Glutamatergic neuron (in vitro differentiated cells): ENCODE results near the gene AIF1. TPM values are rescaled to one million over a fixed set of nuclear protein-coding genes. Genes with fewer than 3 reads are reported as not detected.
A peak's percentile ranks its signal among the peaks of the same experiment; 100 is the strongest.

Source experiments
- DNase-seq: peaks from one replicate; pipeline ENCODE4 v3.0.0; 2022
- H3K27ac Mint-ChIP-seq: one replicate; pipeline ENCODE4 v1.8.0; 2020; ENCODE audit warnings: mild to moderate bottlenecking, mixed read lengths, inconsistent platforms; ENCODE audit not compliant: unreplicated experiment
- H3K27me3 Mint-ChIP-seq: one replicate; pipeline ENCODE4 v1.8.0; 2020; ENCODE audit warnings: mild to moderate bottlenecking, moderate library complexity, mixed read lengths, inconsistent platforms; ENCODE audit not compliant: unreplicated experiment
- H3K36me3 Mint-ChIP-seq: one replicate; pipeline ENCODE4 v1.8.0; 2020; ENCODE audit warnings: mild to moderate bottlenecking, mixed read lengths, inconsistent platforms; ENCODE audit not compliant: unreplicated experiment
- H3K4me1 Mint-ChIP-seq: one replicate; pipeline ENCODE4 v1.8.0; 2020; ENCODE audit warnings: mild to moderate bottlenecking, low read depth, mixed read lengths, inconsistent platforms; ENCODE audit not compliant: unreplicated experiment
- H3K4me3 Mint-ChIP-seq: one replicate; pipeline ENCODE4 v1.8.0; 2020; ENCODE audit warnings: mild to moderate bottlenecking, mixed read lengths, inconsistent platforms; ENCODE audit not compliant: unreplicated experiment
- H3K9me3 Mint-ChIP-seq: one replicate; pipeline ENCODE4 v1.8.0; 2020; ENCODE audit warnings: mild to moderate bottlenecking, moderate library complexity, mixed read lengths, inconsistent platforms; ENCODE audit not compliant: unreplicated experiment
- CTCF ChIP-seq: fragments of 200-600 bp; sonication (generic); IDR thresholded peaks from one replicate; pipeline ENCODE4 v1.5.0; 2021; ENCODE audit not compliant: partially characterized antibody, unreplicated experiment
- long read RNA-seq: library from polyadenylated mRNA; unstranded; transcript quantifications from one replicate; pipeline ENCODE4 v2.0.0, GENCODE V29; 2020; ENCODE audit not compliant: unreplicated experiment
- total RNA-seq: library from RNA; stranded (reverse); fragmentation: NEBNext Ultra II Directional; extraction: Animal tissue kit (Norgen Biotek cat#: 25700); gene quantifications from one replicate; pipeline ENCODE4 v1.2.1, GENCODE V29; 2021; ENCODE audit not compliant: unreplicated experiment

AIF1 gene
- not detected for total RNA-seq
- long read RNA-seq = 0 reads

DNA sequence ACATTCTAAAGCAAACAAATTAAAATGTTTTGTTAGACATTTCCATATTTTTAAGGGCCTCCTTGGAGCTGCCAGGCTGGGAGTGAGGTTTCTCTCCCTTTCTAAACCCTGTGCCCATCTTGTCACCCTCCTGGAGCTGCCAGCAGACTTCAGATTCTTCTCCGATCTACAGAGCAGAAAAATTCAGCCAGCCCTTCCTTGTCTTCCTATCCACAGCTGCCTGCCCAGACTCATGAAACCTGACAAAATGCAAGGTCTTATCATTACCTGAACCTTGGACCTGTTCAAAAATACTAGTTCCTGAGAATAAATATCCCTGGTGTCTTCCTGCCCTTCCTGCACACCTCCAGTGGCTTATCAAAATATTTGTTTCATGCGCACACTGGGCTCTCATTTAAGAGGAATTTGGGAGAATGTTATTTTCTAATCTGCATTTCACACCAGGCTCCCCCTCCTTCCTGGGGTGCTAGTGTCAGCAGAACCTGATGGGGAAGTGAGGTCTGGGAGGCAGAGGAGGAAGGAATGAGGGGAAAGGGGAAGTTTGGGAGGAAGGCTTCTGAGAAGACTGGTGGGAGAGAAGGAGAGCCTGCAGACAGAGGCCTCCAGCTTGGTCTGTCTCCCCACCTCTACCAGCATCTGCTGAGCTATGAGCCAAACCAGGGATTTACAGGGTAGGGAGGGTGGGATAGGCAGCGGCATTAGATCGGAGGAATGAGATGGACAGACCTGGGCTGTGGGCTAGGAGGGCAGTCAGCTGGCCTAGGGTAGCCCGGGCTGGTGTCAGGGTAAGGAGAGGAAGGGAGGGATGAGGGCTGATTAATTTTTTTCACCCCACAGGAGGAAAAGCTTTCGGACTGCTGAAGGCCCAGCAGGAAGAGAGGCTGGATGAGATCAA, at the start of gene AIF1:
Gene AIF1, plus strand, starts transcription at position 551 of the 895 bp plus-strand sequence. Its CDS starts 96 bp downstream, at position 647.
- Mint-ChIP-seq H3K9me3 (peaks cover 2% of the 10 kb centered on the region), H3K27me3 (no peaks in the 10 kb centered on the region), H3K27ac (peak within 1 kb of the TSS; percentile 59), H3K4me3 (no peak within 1 kb of the TSS), H3K4me1 (peaks cover 5% of the 10 kb centered on the region), H3K36me3 (no peaks in the 10 kb centered on the region)
- no peak for DNase-seq
- no peak for TF ChIP-seq CTCF

DNA sequence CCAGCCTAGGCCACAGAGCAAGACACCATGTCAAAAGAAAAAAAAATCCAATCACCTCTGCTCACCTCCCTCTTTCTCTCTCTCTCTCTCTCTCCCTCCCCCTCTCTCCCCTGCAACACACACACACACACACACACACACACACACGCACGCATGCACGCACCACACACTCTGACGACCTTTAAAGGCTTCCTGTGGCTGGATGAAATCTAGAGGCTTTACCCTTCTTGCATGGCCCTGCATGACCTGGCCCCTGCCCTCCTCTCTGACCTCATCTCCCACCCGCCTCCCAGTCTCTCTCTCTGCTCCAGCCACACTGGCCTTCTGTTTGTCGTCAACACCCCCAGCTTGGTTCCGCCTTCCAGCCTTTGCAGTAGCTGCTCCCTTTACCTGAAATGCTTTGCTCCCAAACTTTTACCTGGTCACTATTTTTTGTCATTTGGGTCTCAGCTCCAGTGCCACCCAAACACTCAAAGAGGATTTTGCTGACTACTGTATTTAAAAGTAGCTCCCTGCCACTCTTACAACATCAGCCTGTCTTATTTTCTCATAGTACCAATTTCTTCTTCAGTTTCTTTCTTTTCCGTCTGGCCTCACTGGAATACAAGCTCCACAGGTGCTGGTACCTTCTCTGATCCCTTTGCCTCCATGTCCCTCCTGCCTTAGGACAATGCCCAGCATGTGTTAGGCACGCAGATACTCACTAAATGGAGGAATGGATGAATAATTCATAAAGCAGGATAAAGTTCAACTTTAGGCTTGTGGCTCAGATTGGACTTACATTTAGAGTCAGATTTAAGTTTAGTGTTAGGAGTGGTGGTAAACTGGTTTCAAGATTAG, 47.3 kb upstream of the AIF1 start:
- Mint-ChIP-seq H3K36me3 (no peaks in the 10 kb centered on the region), H3K4me1 (no peaks in the 10 kb centered on the region), H3K27me3 (peaks cover 4% of the 10 kb centered on the region), H3K4me3 (no peak overlapping the region), H3K27ac (no peak overlapping the region), H3K9me3 (peaks cover 5% of the 10 kb centered on the region)
- no peak for DNase-seq
- no peak for TF ChIP-seq CTCF

DNA sequence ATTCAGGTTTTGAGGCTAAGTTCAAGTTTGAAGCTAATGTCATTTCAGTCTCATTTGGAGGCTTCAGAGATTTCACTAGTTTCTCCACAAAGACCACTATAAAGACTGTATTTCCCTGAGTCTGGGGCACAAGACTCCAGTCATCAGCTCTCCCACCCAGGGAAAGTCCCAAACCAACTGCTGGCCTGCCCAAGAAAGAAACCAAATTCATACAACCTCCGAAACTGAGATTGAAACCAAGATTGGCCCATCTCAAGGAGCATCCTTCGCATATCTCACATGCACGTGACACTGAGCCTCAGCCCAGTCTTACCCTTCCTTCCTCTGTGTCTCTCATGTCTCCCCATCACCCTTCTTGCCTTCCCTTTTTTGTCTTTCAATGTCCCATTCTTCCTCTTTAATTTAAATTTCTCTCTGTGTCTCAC, 46.5 kb upstream of the AIF1 start:
- Mint-ChIP-seq H3K4me3 (no peak overlapping the region), H3K36me3 (no peaks in the 10 kb centered on the region), H3K27ac (no peak overlapping the region), H3K27me3 (peaks cover 7% of the 10 kb centered on the region), H3K4me1 (no peaks in the 10 kb centered on the region), H3K9me3 (peaks cover 4% of the 10 kb centered on the region)
- no peak for TF ChIP-seq CTCF
- DNase-seq = no peak

- H3K9me3 Mint-ChIP-seq = peaks cover 9% of the 10 kb centered on the region
- no peak for DNase-seq
- peaks cover 9% of the 10 kb centered on the region for H3K27me3 Mint-ChIP-seq
- H3K4me3 Mint-ChIP-seq = no peak overlapping the region
- no peaks in the 10 kb centered on the region for H3K36me3 Mint-ChIP-seq
- H3K4me1 Mint-ChIP-seq = no peaks in the 10 kb centered on the region
- TF ChIP-seq CTCF = no peak
- no peak overlapping the region for H3K27ac Mint-ChIP-seq
These were observed 45.0 kb upstream of the AIF1 start for GRCh38 chr6:31569861-31570536.
